Spinal cord (tissue), 10 donors: ENCODE results near the gene TIPRL. TPM values are rescaled to one million over a fixed set of nuclear protein-coding genes. Genes with fewer than 3 reads are reported as not detected.

Experiments used
- DNase-seq, 6 donors: peaks; one replicate each; pipeline versions ENCODE4 v3.0.0 to v3.0.0-alpha.2; 2013 to 2015; ENCODE audit warnings: low spot score in 6 of 6, low read depth in 4 of 6
- H3K27ac ChIP-seq: one replicate; pipeline ENCODE4 v1.5.1; 2013; ENCODE audit warnings: low read depth, low read length, control low read depth
- H3K27me3 ChIP-seq: one replicate; pipeline ENCODE4 v1.6.1; 2013; ENCODE audit warnings: low read length; ENCODE audit not compliant: control insufficient read depth, insufficient read depth
- H3K36me3 ChIP-seq: one replicate; pipeline ENCODE4 v1.6.1; 2013; ENCODE audit warnings: low read length; ENCODE audit not compliant: control insufficient read depth, insufficient read depth
- H3K4me1 ChIP-seq: one replicate; pipeline ENCODE4 v1.6.1; 2013; ENCODE audit warnings: low read length; ENCODE audit not compliant: control insufficient read depth, insufficient read depth
- H3K4me3 ChIP-seq: one replicate; pipeline ENCODE4 v1.5.1; 2013; ENCODE audit warnings: low read depth, low read length, control low read depth
- H3K9me3 ChIP-seq: one replicate; pipeline ENCODE4 v1.6.1; 2013; ENCODE audit warnings: low read length; ENCODE audit not compliant: control insufficient read depth, insufficient read depth
- WGBS: methylation state at CpG from one replicate; pipeline ENCODE4 v1.1.5; 2013; ENCODE audit warnings: missing lambda C conversion rate; ENCODE audit not compliant: insufficient coverage; 5-methylcytosine and 5-hydroxymethylcytosine counted together
- long read RNA-seq, 4 donors: transcript quantifications; one replicate each; lab custom pipeline, GENCODE V29; 2026
- polyA plus RNA-seq, 2 donors: library from polyadenylated mRNA; unstranded; fragments of 120-200 nt; gene quantifications; one replicate each; pipeline ENCODE4 v1.2.1, GENCODE V29; 2013; ENCODE audit not compliant: insufficient read length in 2 of 2
- total RNA-seq, 2 donors: library from RNA; depleted of rRNA in 1 of 2; stranded (reverse); fragments of 120-200 nt in 1 of 2; fragments of >200 nt in 1 of 2; gene quantifications; one replicate each; pipeline versions ENCODE4 v1.2.3 to v1.2.4, GENCODE V29; 2013 to 2014
- donor health status: healthy.

Gene TIPRL
- total RNA-seq (10 to 100 TPM; 43.1 to 73.2 TPM), polyA plus RNA-seq (10 to 100 TPM; 46.3 to 57.9 TPM)
- long read RNA-seq, donor 1, transcript TIPRL-202 (7 exons, 3,032 nt): major isoform, 30 of 30 reads
- long read RNA-seq, donor 1, partial matches to known transcripts: 0 of 30 reads
- long read RNA-seq, donor 1, other reads (novel, unspliced or antisense): 0 of 30 reads
- long read RNA-seq, donor 2, transcript TIPRL-202 (7 exons, 3,032 nt): major isoform, 13 of 13 reads
- long read RNA-seq, donor 2, partial matches to known transcripts: 0 of 13 reads
- long read RNA-seq, donor 2, other reads (novel, unspliced or antisense): 0 of 13 reads
- long read RNA-seq, donor 3, transcript TIPRL-202 (7 exons, 3,032 nt): major isoform, 22 of 22 reads
- long read RNA-seq, donor 3, partial matches to known transcripts: 0 of 22 reads
- long read RNA-seq, donor 3, other reads (novel, unspliced or antisense): 0 of 22 reads
- long read RNA-seq, donor 4, transcript TIPRL-202 (7 exons, 3,032 nt): major isoform, 43 of 85 reads
- long read RNA-seq, donor 4, partial matches to known transcripts: 42 of 85 reads
- long read RNA-seq, donor 4, other reads (novel, unspliced or antisense): 0 of 85 reads

- H3K4me3 ChIP-seq: peak within 1 kb of the TSS; percentile 97
- peaks cover 2% of the 10 kb centered on the region for H3K4me1 ChIP-seq
- peak; percentile 90 to 99 (median 94) for DNase-seq
- H3K36me3 ChIP-seq: no peaks in the 10 kb centered on the region
- H3K27me3 ChIP-seq: no peaks in the 10 kb centered on the region
- peak within 1 kb of the TSS; percentile 96 for H3K27ac ChIP-seq
- WGBS: 0% methylated on average over 50 of the region's 56 CpGs
- no peaks in the 10 kb centered on the region for H3K9me3 ChIP-seq
These were observed at the start of gene TIPRL for GRCh38 chr1:168178638-168179437. Gene TIPRL, plus strand, starts transcription at chr1:168178962. Its CDS starts 116 bp downstream, at chr1:168179078.

- H3K9me3 ChIP-seq: no peaks in the 10 kb centered on the region
- peak in 1 of 6 donors; percentile 8 for DNase-seq
- no peaks in the 10 kb centered on the region for H3K27me3 ChIP-seq
- H3K27ac ChIP-seq: no peak overlapping the region
- H3K4me3 ChIP-seq: no peak overlapping the region
- no peaks in the 10 kb centered on the region for H3K36me3 ChIP-seq
- H3K4me1 ChIP-seq: peaks cover 4% of the 10 kb centered on the region
- WGBS: 92% methylated on average over 5 of the region's 6 CpGs
These were observed 48.8 kb upstream of the TIPRL start for GRCh38 chr1:168129933-168130332.

GRCh38 chr1:168134132-168134531, 44.6 kb upstream of the TIPRL start:
- peaks cover 16% of the 10 kb centered on the region for H3K4me1 ChIP-seq
- no peaks in the 10 kb centered on the region for H3K36me3 ChIP-seq
- H3K9me3 ChIP-seq: no peaks in the 10 kb centered on the region
- H3K27ac ChIP-seq: no peak overlapping the region
- peak in 1 of 6 donors; percentile 43 for DNase-seq
- H3K27me3 ChIP-seq: no peaks in the 10 kb centered on the region
- no peak overlapping the region for H3K4me3 ChIP-seq
- no CpG with 5 or more reads among the region's 1 CpG for WGBS

- DNase-seq: peak in 2 of 6 donors; percentile 16 to 33
- Histone ChIP-seq H3K36me3 (no peaks in the 10 kb centered on the region), H3K4me3 (no peak overlapping the region), H3K27me3 (no peaks in the 10 kb centered on the region), H3K4me1 (peaks cover 16% of the 10 kb centered on the region), H3K27ac (no peak overlapping the region), H3K9me3 (no peaks in the 10 kb centered on the region)
- 47% methylated on average over 4 of the region's 7 CpGs for WGBS
These were observed 44.1 kb upstream of the TIPRL start for GRCh38 chr1:168134642-168135041.

GRCh38 chr1:168135116-168135920, 43.4 kb upstream of the TIPRL start:
- Histone ChIP-seq H3K4me3 (peak overlapping the region; percentile 61), H3K27ac (no peak overlapping the region), H3K36me3 (no peaks in the 10 kb centered on the region), H3K27me3 (no peaks in the 10 kb centered on the region), H3K9me3 (no peaks in the 10 kb centered on the region), H3K4me1 (peaks cover 16% of the 10 kb centered on the region)
- peak in 1 of 6 donors; percentile 55 for DNase-seq
- WGBS: 25% methylated on average over 10 of the region's 12 CpGs

GRCh38 chr1:168135921-168136708, 42.6 kb upstream of the TIPRL start:
- no peaks in the 10 kb centered on the region for H3K9me3 ChIP-seq
- peaks cover 16% of the 10 kb centered on the region for H3K4me1 ChIP-seq
- H3K27me3 ChIP-seq: no peaks in the 10 kb centered on the region
- peak overlapping the region; percentile 61 for H3K4me3 ChIP-seq
- WGBS: under 1% methylated on average over 63 of the region's 63 CpGs
- DNase-seq: peak in 2 of 6 donors; percentile 61 to 76
- peak overlapping the region; percentile 35 for H3K27ac ChIP-seq
- no peaks in the 10 kb centered on the region for H3K36me3 ChIP-seq

GRCh38 chr1:168136709-168137514, 41.9 kb upstream of the TIPRL start, which contains the start of gene GPR161:
Gene GPR161, minus strand, starts transcription at chr1:168136930. Its CDS starts 32,080 bp downstream, at chr1:168104850.
- DNase-seq: peak in 3 of 6 donors; percentile 38 to 86 (median 84)
- Histone ChIP-seq H3K36me3 (no peaks in the 10 kb centered on the region), H3K9me3 (no peaks in the 10 kb centered on the region), H3K4me1 (peaks cover 16% of the 10 kb centered on the region), H3K27me3 (no peaks in the 10 kb centered on the region), H3K4me3 (peak within 1 kb of the TSS; percentile 80), H3K27ac (peak within 1 kb of the TSS; percentile 86)
- under 1% methylated on average over 61 of the region's 86 CpGs for WGBS

GRCh38 chr1:168137515-168137821, 41.3 kb upstream of the TIPRL start:
- H3K36me3 ChIP-seq: no peaks in the 10 kb centered on the region
- H3K27me3 ChIP-seq: no peaks in the 10 kb centered on the region
- H3K9me3 ChIP-seq: no peaks in the 10 kb centered on the region
- WGBS: 0% methylated on average over 3 of the region's 6 CpGs
- H3K27ac ChIP-seq: peak overlapping the region; percentile 86
- peaks cover 16% of the 10 kb centered on the region for H3K4me1 ChIP-seq
- DNase-seq: no peak
- H3K4me3 ChIP-seq: peak overlapping the region; percentile 80
